Right lobe of liver (tissue), 6 donors: ENCODE results near the gene SKIC8. TPM values are rescaled to one million over a fixed set of nuclear protein-coding genes. Genes with fewer than 3 reads are reported as not detected.

Experiments
- ATAC-seq, 4 donors: fragments of 200-7000 bp; cut with Tn5 transposase; one replicate each; pipeline ENCODE4 v1.9.1; 2020; ENCODE audit warnings: mild to moderate bottlenecking in 4 of 4, moderate library complexity in 4 of 4
- DNase-seq, 3 donors: peaks; one replicate each; pipeline ENCODE4 v3.0.0-alpha.2; 2020
- H3K27ac ChIP-seq, 3 donors: fragments of 200-600 bp; one replicate each; pipeline ENCODE4 v1.8.0; 2022
- H3K27me3 ChIP-seq, 2 donors: fragments of 200-600 bp; one replicate each; pipeline ENCODE4 v1.8.0; 2022
- H3K36me3 ChIP-seq, 4 donors: fragments of 200-600 bp; sonication (generic) in 1 of 4; one replicate each; pipeline versions ENCODE4 v1.5.1 to v1.8.0; 2017 to 2022; ENCODE audit warnings: control low read depth in 1 of 4
- H3K4me1 ChIP-seq, 4 donors: fragments of 200-600 bp; sonication (generic) in 1 of 4; one replicate each; pipeline versions ENCODE4 v1.5.1 to v1.8.0; 2017 to 2022; ENCODE audit warnings: control low read depth in 1 of 4
- H3K4me3 ChIP-seq, 3 donors: fragments of 200-600 bp; one replicate each; pipeline ENCODE4 v1.8.0; 2022
- H3K9me3 ChIP-seq, 4 donors: fragments of 200-600 bp; sonication (generic) in 1 of 4; one replicate each; pipeline versions ENCODE4 v1.5.1 to v1.8.0; 2017 to 2022; ENCODE audit warnings: control low read depth in 1 of 4
- POLR2A ChIP-seq: fragments of 450-650 bp; IDR thresholded peaks from one replicate; pipeline ENCODE4 v1.6.1; 2017; ENCODE audit warnings: antibody characterized with exemption, mild to moderate bottlenecking
- WGBS: methylation state at CpG from one replicate; pipeline ENCODE4 v1.1.6; 2018; ENCODE audit warnings: low coverage, low lambda C conversion rate; ENCODE audit not compliant: insufficient coverage; ENCODE audit errors: missing lambda C conversion rate; 5-methylcytosine and 5-hydroxymethylcytosine counted together
- intact Hi-C, 2 donors: fragments of 100-400 bp; cut with DNase I; formaldehyde crosslinking; loops; one replicate each; pipeline versions ENCODE4 v1.11.2 to v1.14.1; 2022
- total RNA-seq, 6 experiments: library from RNA; depleted of rRNA in 2 of 6; stranded (reverse); fragments of >200 nt in 2 of 6; fragmentation: NEBNext Ultra II Directional in 3 of 6; extraction: Animal tissue kit (Norgen Biotek cat#: 25700) in 3 of 6; gene quantifications; one replicate each; pipeline versions ENCODE4 v1.1.0 to v1.2.4, GENCODE V29; 2016 to 2023
- TF ChIP-seq, protein P1 (sequence below), 4 donors: fragments of 200-600 bp in 3 of 4; fragments of 450-650 bp in 1 of 4; IDR thresholded peaks; one replicate each; pipeline versions ENCODE4 v1.5.1 to v1.8.0; 2016 to 2022; ENCODE audit warnings: antibody characterized with exemption in 4 of 4, mild to moderate bottlenecking in 2 of 4
- donor health status: DM: no; HTN: yes; CAD: no.
- donor health status: DM: no; HTN: no; CAD: no.
- donor health status: DM: no; HTN: no; CAD: no.
- donor health status: DM: no; HTN: yes; CAD: no.
- donor health status: DM: no; HTN: yes; CAD: no.

Gene SKIC8
- total RNA-seq, 6 experiments from 2014 or later, result 21.7 to 30.3 (median 23.0) TPM

GRCh38 chr15:78306176-78306774, 6.9 kb upstream of the SKIC8 start:
- H3K4me3 ChIP-seq, result no peak overlapping the region
- WGBS, result 54% methylated on average over 2 of the region's 3 CpGs
- no peaks in the 10 kb centered on the region for H3K36me3 ChIP-seq
- H3K27me3 ChIP-seq, result no peaks in the 10 kb centered on the region
- intact Hi-C loops, result no loop called here
- no peaks in the 10 kb centered on the region for H3K4me1 ChIP-seq
- no peaks in the 10 kb centered on the region for H3K9me3 ChIP-seq
- H3K27ac ChIP-seq, result no peak overlapping the region
- ATAC-seq (no peak), DNase-seq (no peak)
- TF ChIP-seq, protein P1, sequence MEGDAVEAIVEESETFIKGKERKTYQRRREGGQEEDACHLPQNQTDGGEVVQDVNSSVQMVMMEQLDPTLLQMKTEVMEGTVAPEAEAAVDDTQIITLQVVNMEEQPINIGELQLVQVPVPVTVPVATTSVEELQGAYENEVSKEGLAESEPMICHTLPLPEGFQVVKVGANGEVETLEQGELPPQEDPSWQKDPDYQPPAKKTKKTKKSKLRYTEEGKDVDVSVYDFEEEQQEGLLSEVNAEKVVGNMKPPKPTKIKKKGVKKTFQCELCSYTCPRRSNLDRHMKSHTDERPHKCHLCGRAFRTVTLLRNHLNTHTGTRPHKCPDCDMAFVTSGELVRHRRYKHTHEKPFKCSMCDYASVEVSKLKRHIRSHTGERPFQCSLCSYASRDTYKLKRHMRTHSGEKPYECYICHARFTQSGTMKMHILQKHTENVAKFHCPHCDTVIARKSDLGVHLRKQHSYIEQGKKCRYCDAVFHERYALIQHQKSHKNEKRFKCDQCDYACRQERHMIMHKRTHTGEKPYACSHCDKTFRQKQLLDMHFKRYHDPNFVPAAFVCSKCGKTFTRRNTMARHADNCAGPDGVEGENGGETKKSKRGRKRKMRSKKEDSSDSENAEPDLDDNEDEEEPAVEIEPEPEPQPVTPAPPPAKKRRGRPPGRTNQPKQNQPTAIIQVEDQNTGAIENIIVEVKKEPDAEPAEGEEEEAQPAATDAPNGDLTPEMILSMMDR (IDR thresholded peaks at IDR 0.05), result no peak
- TF ChIP-seq POLR2A, result no peak

GRCh38 chr15:78304216-78305066, 5.0 kb upstream of the SKIC8 start:
- DNase-seq (no peak), ATAC-seq (no peak)
- intact Hi-C loops, result no loop called here
- 19% methylated on average over 4 of the region's 9 CpGs for WGBS
- Histone ChIP-seq H3K27me3 (no peaks in the 10 kb centered on the region), H3K4me3 (no peak overlapping the region), H3K9me3 (no peaks in the 10 kb centered on the region), H3K4me1 (no peaks in the 10 kb centered on the region), H3K36me3 (no peaks in the 10 kb centered on the region), H3K27ac (no peak overlapping the region)
- TF ChIP-seq, protein P1 (IDR thresholded peaks at IDR 0.05), result no peak
- TF ChIP-seq POLR2A, result no peak

DNA sequence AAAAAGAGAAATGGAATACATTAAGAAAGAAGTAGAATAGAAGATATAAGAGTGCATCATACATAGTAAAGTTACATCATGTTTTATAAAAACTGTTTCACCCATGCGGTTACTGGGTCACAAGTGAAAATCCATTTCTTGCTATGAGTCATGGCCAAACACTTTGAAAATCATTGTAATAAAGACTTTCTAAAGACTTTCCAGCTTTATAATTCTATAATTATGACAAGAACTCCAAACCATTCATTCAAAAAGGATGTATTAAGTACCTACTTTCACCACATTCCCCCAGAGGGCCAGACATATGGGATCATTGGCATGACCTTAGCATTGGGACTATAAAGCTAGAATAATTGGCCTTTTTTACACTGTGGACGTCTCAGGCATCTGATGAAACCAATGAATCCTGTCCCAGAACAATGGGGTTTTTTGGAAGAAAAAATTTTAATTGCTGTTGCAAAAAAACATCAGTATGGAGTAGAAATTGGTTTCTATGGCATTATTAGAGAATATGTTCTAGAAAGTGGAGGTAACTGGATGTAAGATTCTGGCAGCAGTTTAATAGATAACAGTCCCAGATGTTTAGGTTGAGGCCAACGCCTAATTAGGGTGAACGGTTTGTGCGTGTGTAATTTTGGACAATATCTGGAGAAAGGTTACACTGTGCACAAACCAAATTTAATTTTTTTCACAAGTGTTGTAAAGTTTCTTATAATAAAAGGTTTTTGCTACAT, 3.3 kb upstream of the SKIC8 start:
- ATAC-seq (no peak), DNase-seq (no peak)
- intact Hi-C loops, result no loop called here
- no peak for TF ChIP-seq POLR2A
- TF ChIP-seq, protein P1 (IDR thresholded peaks at IDR 0.05), result no peak
- Histone ChIP-seq H3K9me3 (no peaks in the 10 kb centered on the region), H3K36me3 (no peaks in the 10 kb centered on the region), H3K4me1 (peaks cover 0 to 7% (median 0%) of the 10 kb centered on the region in 4 donors), H3K4me3 (no peak overlapping the region), H3K27me3 (no peaks in the 10 kb centered on the region), H3K27ac (no peak overlapping the region)
- WGBS, result 59% methylated on average over 5 of the region's 5 CpGs

- Histone ChIP-seq H3K27ac (no peak overlapping the region), H3K9me3 (no peaks in the 10 kb centered on the region), H3K4me1 (peaks cover 0 to 7% (median 0%) of the 10 kb centered on the region in 4 donors), H3K4me3 (no peak overlapping the region), H3K36me3 (no peaks in the 10 kb centered on the region), H3K27me3 (no peaks in the 10 kb centered on the region)
- intact Hi-C loops, result no loop called here
- TF ChIP-seq, protein P1 (IDR thresholded peaks at IDR 0.05), result no peak
- no peak for TF ChIP-seq POLR2A
- no peak for DNase-seq
- WGBS, result 34% methylated on average over 3 of the region's 3 CpGs
- ATAC-seq, result no peak
Observed at GRCh38 chr15:78301828-78302227, 2.4 kb upstream of the SKIC8 start.
